Keratinocyte (primary cell): ENCODE results near the gene MAP1LC3B2. TPM values are rescaled to one million over a fixed set of nuclear protein-coding genes. Genes with fewer than 3 reads are reported as not detected.

Experiments used
- DNase-seq: peaks from one replicate; pipeline ENCODE4 v3.0.0-alpha.2; 2011; ENCODE audit warnings: low read depth, missing footprints, low spot score
- FAIRE-seq: peaks from 2 replicates; lab custom pipeline; 2011; peaks lifted over from hg19 to GRCh38; lab: Jason Lieb, UNC
- H2AFZ ChIP-seq: 2 replicates; pipeline ENCODE4 v1.6.0; 2012; ENCODE audit warnings: low read length, control low read depth, inconsistent platforms; ENCODE audit not compliant: control insufficient read depth
- H3K27ac ChIP-seq: 2 replicates; pipeline ENCODE4 v1.5.1; 2011; ENCODE audit warnings: low read length; ENCODE audit not compliant: control insufficient read depth, insufficient read depth
- H3K27me3 ChIP-seq: 3 replicates; pipeline ENCODE4 v1.6.0; 2011; ENCODE audit warnings: low read length; ENCODE audit not compliant: control insufficient read depth, insufficient read depth; ENCODE audit errors: extremely low read depth
- H3K36me3 ChIP-seq, 2 experiments: 2 replicates in 1 of 2; 3 replicates in 1 of 2; pipeline ENCODE4 v1.5.1; 2011; ENCODE audit warnings: low read length in 2 of 2, mild to moderate bottlenecking in 1 of 2; ENCODE audit not compliant: control insufficient read depth in 2 of 2, insufficient read depth in 2 of 2; ENCODE audit errors: extremely low read depth in 1 of 2
- H3K4me1 ChIP-seq: 3 replicates; pipeline ENCODE4 v1.5.1; 2011; ENCODE audit warnings: low read length; ENCODE audit not compliant: control insufficient read depth, insufficient read depth; ENCODE audit errors: extremely low read depth
- H3K4me2 ChIP-seq: 3 replicates; pipeline ENCODE4 v1.6.0; 2011; ENCODE audit warnings: low read depth, low read length; ENCODE audit not compliant: control insufficient read depth, insufficient read depth; ENCODE audit errors: extremely low read depth
- H3K4me3 ChIP-seq, 3 experiments: fragments of 200-600 bp in 1 of 3; sonication (generic) in 1 of 3; 2 replicates in 2 of 3; 3 replicates in 1 of 3; pipeline ENCODE4 v1.5.1; 2011 to 2016; ENCODE audit warnings: low read length in 3 of 3, mild to moderate bottlenecking in 3 of 3, control low read depth in 2 of 3, inconsistent platforms in 1 of 3, low read depth in 1 of 3, mixed read lengths in 1 of 3, mixed run types in 1 of 3, moderate library complexity in 1 of 3; ENCODE audit not compliant: control insufficient read depth in 2 of 3, insufficient read depth in 2 of 3; ENCODE audit errors: extremely low read depth in 1 of 3
- H3K79me2 ChIP-seq: 2 replicates; pipeline ENCODE4 v1.6.0; 2012; ENCODE audit warnings: low read length; ENCODE audit not compliant: control insufficient read depth, insufficient read depth
- H3K9ac ChIP-seq: 3 replicates; pipeline ENCODE4 v1.6.0; 2011; ENCODE audit warnings: low read length; ENCODE audit not compliant: control insufficient read depth, insufficient read depth; ENCODE audit errors: extremely low read depth
- H3K9me1 ChIP-seq: 3 replicates; pipeline ENCODE4 v1.6.0; 2011; ENCODE audit warnings: low read length; ENCODE audit not compliant: control insufficient read depth, insufficient read depth; ENCODE audit errors: extremely low read depth
- H3K9me3 ChIP-seq: 2 replicates; pipeline ENCODE4 v1.5.1; 2012; ENCODE audit warnings: low read depth, low read length; ENCODE audit not compliant: control insufficient read depth
- H4K20me1 ChIP-seq: 3 replicates; pipeline ENCODE4 v1.6.0; 2011; ENCODE audit warnings: low read length; ENCODE audit not compliant: control insufficient read depth, insufficient read depth; ENCODE audit errors: extremely low read depth
- EZH2 ChIP-seq: IDR thresholded peaks from one replicate; pipeline ENCODE4 v1.6.1; 2012; ENCODE audit warnings: inconsistent platforms, mild to moderate bottlenecking, low read length, moderate library complexity
- dilution Hi-C: fragments of 300-500 bp; cut with MboI; formaldehyde crosslinking; loops from one replicate; pipeline ENCODE4 v1.7.0; 2020; ENCODE audit warnings: low sequenced_read_pairs; ENCODE audit not compliant: extremely low pct_ligation_motif_present
- polyA plus RNA-seq, 5 experiments: library from polyadenylated mRNA; depleted of rRNA in 3 of 5; stranded (reverse) in 3 of 5; stranded (forward) in 1 of 5; unstranded in 1 of 5; fragments of >200 nt; gene quantifications; 1 replicate in 1 of 5; 2 replicates in 3 of 5; 3 replicates in 1 of 5; pipeline versions ENCODE4 v1.2.1 to v1.2.3, GENCODE V29; 2011 to 2012; ENCODE audit warnings: missing spikeins in 2 of 5, low read depth in 1 of 5, low replicate concordance in 1 of 5
- TF ChIP-seq, protein P1 (sequence below), 3 experiments: IDR thresholded peaks in 1 of 3; conservative IDR thresholded peaks in 1 of 3; optimal IDR thresholded peaks in 1 of 3; 2 replicates in 2 of 3; 3 replicates in 1 of 3; pipeline versions ENCODE3 to v1.5.1; 2011; ENCODE audit warnings: low read length in 3 of 3, mild to moderate bottlenecking in 3 of 3, moderate library complexity in 2 of 3, control low read depth in 1 of 3, inconsistent platforms in 1 of 3; ENCODE audit not compliant: insufficient read depth in 2 of 3; ENCODE audit errors: extremely low read depth in 1 of 3

MAP1LC3B2 gene
- polyA plus RNA-seq, 1 donor (not counting 4 experiments of a cell fraction or from before 2014, with no cell fraction given), result 6.0 TPM

DNA sequence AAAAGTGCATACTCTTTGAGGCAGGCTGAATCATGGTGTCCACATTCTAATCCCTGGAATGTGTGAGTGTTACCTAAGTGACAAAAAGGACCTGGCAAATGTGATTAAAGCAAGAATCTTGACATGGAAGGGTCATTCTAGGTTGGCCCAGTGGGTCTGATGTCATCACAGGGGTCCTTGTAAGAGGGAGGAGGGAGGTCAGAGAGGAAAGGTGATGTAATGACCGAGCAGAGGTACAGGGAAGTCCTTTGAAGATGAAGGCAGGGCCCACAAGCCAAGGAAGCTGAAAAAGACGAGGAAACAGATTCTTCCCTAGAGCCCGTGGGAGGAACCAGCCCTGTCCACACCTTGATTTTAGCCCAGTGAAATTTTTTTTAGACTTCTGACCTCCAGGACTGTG, 60.1 kb downstream of the MAP1LC3B2 start:
- Histone ChIP-seq H3K4me3 (no peak overlapping the region), H3K9me1 (no peaks in the 10 kb centered on the region), H3K36me3 (no peaks in the 10 kb centered on the region), H3K27me3 (no peaks in the 10 kb centered on the region), H3K27ac (no peak overlapping the region), H3K4me1 (no peaks in the 10 kb centered on the region), H3K9me3 (peaks cover 3% of the 10 kb centered on the region), H2AFZ (no peak overlapping the region), H3K9ac (no peak overlapping the region), H3K79me2 (no peaks in the 10 kb centered on the region), H3K4me2 (no peak overlapping the region), H4K20me1 (no peaks in the 10 kb centered on the region)
- DNase-seq, result no peak
- FAIRE-seq, result no peak
- dilution Hi-C loops, result no loop called here
- TF ChIP-seq, protein P1, sequence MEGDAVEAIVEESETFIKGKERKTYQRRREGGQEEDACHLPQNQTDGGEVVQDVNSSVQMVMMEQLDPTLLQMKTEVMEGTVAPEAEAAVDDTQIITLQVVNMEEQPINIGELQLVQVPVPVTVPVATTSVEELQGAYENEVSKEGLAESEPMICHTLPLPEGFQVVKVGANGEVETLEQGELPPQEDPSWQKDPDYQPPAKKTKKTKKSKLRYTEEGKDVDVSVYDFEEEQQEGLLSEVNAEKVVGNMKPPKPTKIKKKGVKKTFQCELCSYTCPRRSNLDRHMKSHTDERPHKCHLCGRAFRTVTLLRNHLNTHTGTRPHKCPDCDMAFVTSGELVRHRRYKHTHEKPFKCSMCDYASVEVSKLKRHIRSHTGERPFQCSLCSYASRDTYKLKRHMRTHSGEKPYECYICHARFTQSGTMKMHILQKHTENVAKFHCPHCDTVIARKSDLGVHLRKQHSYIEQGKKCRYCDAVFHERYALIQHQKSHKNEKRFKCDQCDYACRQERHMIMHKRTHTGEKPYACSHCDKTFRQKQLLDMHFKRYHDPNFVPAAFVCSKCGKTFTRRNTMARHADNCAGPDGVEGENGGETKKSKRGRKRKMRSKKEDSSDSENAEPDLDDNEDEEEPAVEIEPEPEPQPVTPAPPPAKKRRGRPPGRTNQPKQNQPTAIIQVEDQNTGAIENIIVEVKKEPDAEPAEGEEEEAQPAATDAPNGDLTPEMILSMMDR (optimal IDR thresholded peaks at IDR 0.05 in 1 of 3, IDR thresholded peaks at IDR 0.05 in 1 of 3, conservative IDR thresholded peaks at IDR 0.05 in 1 of 3; ENCODE audit: extremely low read depth in 1 of 3, insufficient read depth in 2 of 3, low read length in 3 of 3), result no peak
- TF ChIP-seq EZH2, result no peak

DNA sequence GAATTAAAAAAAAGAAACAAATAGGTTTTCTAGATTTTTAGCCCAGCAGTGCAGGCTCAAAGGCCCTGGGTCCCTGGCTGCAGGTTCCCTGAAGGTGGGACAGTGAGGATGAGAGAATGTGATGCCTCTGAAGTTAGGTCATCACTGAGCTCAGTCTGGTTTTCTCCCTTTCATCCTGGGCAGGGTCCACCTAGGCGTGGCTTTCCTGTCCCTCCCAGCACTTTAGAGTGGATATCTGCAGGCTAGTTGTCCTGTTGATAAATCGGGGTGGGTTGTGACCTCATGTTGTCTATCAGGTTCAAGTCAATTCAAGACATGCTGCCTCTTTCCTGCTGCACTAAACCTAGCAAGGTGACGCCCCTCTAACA, 60.9 kb downstream of the MAP1LC3B2 start:
- Histone ChIP-seq H4K20me1 (no peaks in the 10 kb centered on the region), H3K9ac (no peak overlapping the region), H3K9me1 (no peaks in the 10 kb centered on the region), H3K27ac (no peak overlapping the region), H3K4me2 (no peak overlapping the region), H3K4me3 (no peak overlapping the region), H3K4me1 (no peaks in the 10 kb centered on the region), H3K9me3 (peaks cover 3% of the 10 kb centered on the region), H3K27me3 (no peaks in the 10 kb centered on the region), H3K36me3 (no peaks in the 10 kb centered on the region), H2AFZ (no peak overlapping the region), H3K79me2 (no peaks in the 10 kb centered on the region)
- dilution Hi-C loops, result no loop called here
- DNase-seq (no peak), FAIRE-seq (no peak)
- no peak for TF ChIP-seq EZH2
- TF ChIP-seq, protein P1 (optimal IDR thresholded peaks at IDR 0.05 in 1 of 3, IDR thresholded peaks at IDR 0.05 in 1 of 3, conservative IDR thresholded peaks at IDR 0.05 in 1 of 3; ENCODE audit: extremely low read depth in 1 of 3, insufficient read depth in 2 of 3, low read length in 3 of 3), result no peak
